GM12878 (cell line): ENCODE results near the gene DCLRE1B. TPM values are rescaled to one million over a fixed set of nuclear protein-coding genes. Genes with fewer than 3 reads are reported as not detected.

Experiments
- ATAC-seq: fragments of 200-7000 bp; cut with Tn5 transposase; 3 replicates; pipeline ENCODE4 v1.9.1; 2020; ENCODE audit warnings: mild to moderate bottlenecking, moderate library complexity
- BruUV-seq: library from RNA; stranded (reverse); fragments of 400-500 nt; replicated peaks from 2 replicates; lab custom pipeline; 2021; lab: Mats Ljungman, UMichigan
- CTCF ChIA-PET: fragments of 300-600 bp; sonication (Branson Sonifier 250); formaldehyde crosslinking; extraction: SDS; loops from one replicate; lab custom pipeline; 2021; ENCODE audit warnings: inconsistent platforms; lab: Yijun Ruan, JAX
- POLR2A ChIA-PET: fragments of 350-600 bp; formaldehyde crosslinking; extraction: SDS; loops from one replicate; lab custom pipeline; 2021; ENCODE audit warnings: inconsistent platforms; lab: Charles Lee
- RAD21 ChIA-PET: fragments of 300-600 bp; sonication (Branson Sonifier 250); formaldehyde crosslinking; loops from one replicate; lab custom pipeline; 2023; ENCODE audit warnings: antibody characterized with exemption; ENCODE audit not compliant: unreplicated experiment; lab: Charles Lee
- SMC1A ChIA-PET: fragments of 300-600 bp; sonication (Branson Sonifier 250); formaldehyde crosslinking; loops from one replicate; lab custom pipeline; 2023; ENCODE audit not compliant: unreplicated experiment, uncharacterized antibody; lab: Charles Lee
- DNase-seq: peaks from one replicate; pipeline ENCODE4 v3.0.0-alpha.2; 2011; ENCODE audit warnings: low read depth, low spot score
- FAIRE-seq: peaks from 3 replicates; lab custom pipeline; 2011; peaks lifted over from hg19 to GRCh38; lab: Jason Lieb, UNC
- H2AFZ ChIP-seq: 2 replicates; pipeline ENCODE4 v1.6.0; 2011; ENCODE audit warnings: low read depth, low read length, control low read depth; ENCODE audit not compliant: control insufficient read depth
- H3K27ac ChIP-seq: 2 replicates; pipeline ENCODE4 v1.5.1; 2011; ENCODE audit warnings: control low read depth; ENCODE audit not compliant: control insufficient read depth, insufficient read depth
- H3K27me3 ChIP-seq, 2 experiments: replicated peaks in 1 of 2; 2 replicates each; pipeline versions ENCODE4 v1.6.0 to v1.6.1; 2011; ENCODE audit warnings: low read length in 1 of 2; ENCODE audit not compliant: control insufficient read depth in 2 of 2, insufficient read depth in 2 of 2
- H3K36me3 ChIP-seq, 2 experiments: 2 replicates each; pipeline ENCODE4 v1.5.1; 2011; ENCODE audit warnings: low read length in 1 of 2; ENCODE audit not compliant: control insufficient read depth in 2 of 2, insufficient read depth in 2 of 2
- H3K4me1 ChIP-seq: 2 replicates; pipeline ENCODE4 v1.6.1; 2011; ENCODE audit warnings: mild to moderate bottlenecking, low read length, moderate library complexity, mixed read lengths; ENCODE audit not compliant: control insufficient read depth, insufficient read depth
- H3K4me2 ChIP-seq: 2 replicates; pipeline ENCODE4 v1.6.0; 2011; ENCODE audit warnings: control low read depth; ENCODE audit not compliant: control insufficient read depth, insufficient read depth
- H3K4me3 ChIP-seq: fragments of 200-600 bp; sonication (generic); 2 replicates; pipeline ENCODE4 v1.5.1; 2016
- H3K79me2 ChIP-seq: 2 replicates; pipeline ENCODE4 v1.6.0; 2011; ENCODE audit warnings: low read length; ENCODE audit not compliant: control insufficient read depth, insufficient read depth
- H3K9ac ChIP-seq: 2 replicates; pipeline ENCODE4 v1.8.0; 2011; ENCODE audit warnings: low read length, control low read depth, mixed read lengths; ENCODE audit not compliant: control insufficient read depth, insufficient read depth
- H3K9me3 ChIP-seq: replicated peaks from 3 replicates; pipeline ENCODE4 v1.5.1; 2011; ENCODE audit warnings: mild to moderate bottlenecking, low read length; ENCODE audit not compliant: control insufficient read depth, insufficient read depth
- H4K20me1 ChIP-seq: 2 replicates; pipeline ENCODE4 v1.6.0; 2011; ENCODE audit not compliant: control insufficient read depth, insufficient read depth
- ETV6 ChIP-seq, 2 experiments: fragments of 450-650 bp in 1 of 2; IDR thresholded peaks in 1 of 2; conservative IDR thresholded peaks in 1 of 2; 2 replicates each; pipeline ENCODE4 v1.6.1; 2014; ENCODE audit warnings: antibody characterized with exemption in 1 of 2, borderline replicate concordance in 1 of 2, low read depth in 1 of 2, mild to moderate bottlenecking in 1 of 2, moderate library complexity in 1 of 2
- IRF4 ChIP-seq: IDR thresholded peaks from 2 replicates; pipeline ENCODE4 v1.6.1; 2011; ENCODE audit warnings: low read depth, low read length
- JUND ChIP-seq: IDR thresholded peaks from 2 replicates; pipeline ENCODE4 v1.6.1; 2012; ENCODE audit warnings: low read depth, mild to moderate bottlenecking, low read length, improper control_type of control experiment, moderate library complexity
- NFYB ChIP-seq: IDR thresholded peaks from 2 replicates; pipeline ENCODE4 v1.6.1; 2011; ENCODE audit warnings: low read depth, mild to moderate bottlenecking, low read length, improper control_type of control experiment, moderate library complexity; ENCODE audit not compliant: insufficient read depth
- POLR2A ChIP-seq: IDR thresholded peaks from 2 replicates; pipeline ENCODE4 v1.6.1; 2011; ENCODE audit warnings: low read depth, mild to moderate bottlenecking, low read length
- WGBS: methylation state at CpG from one replicate; pipeline ENCODE4 v1.1.6; 2016; ENCODE audit warnings: low lambda C conversion rate; ENCODE audit not compliant: insufficient replicate concordance, insufficient coverage; ENCODE audit errors: missing lambda C conversion rate; 5-methylcytosine and 5-hydroxymethylcytosine counted together
- in situ Hi-C: fragments of 300-500 bp; cut with MboI; formaldehyde crosslinking; loops from 9 replicates; pipeline ENCODE4 v1.14.3; 2018; ENCODE audit warnings: mixed read lengths
- intact Hi-C: fragments of 100-400 bp; cut with micrococcal nuclease; formaldehyde crosslinking; loops from one replicate; pipeline ENCODE4 v1.14.2; 2022; ENCODE audit not compliant: unreplicated experiment
- polyA plus RNA-seq, 11 experiments: library from polyadenylated mRNA; depleted of rRNA in 4 of 11; unstranded in 6 of 11; stranded (reverse) in 5 of 11; fragments of >200 nt; fragmentation: Nextera tagmentation in 4 of 11; fragmentation: Illumina TruSeq in 1 of 11; extraction: Ambion mirVana in 4 of 11; extraction: Trizol in 1 of 11; gene quantifications; 1 replicate in 1 of 11; 2 replicates in 10 of 11; pipeline versions ENCODE4 v1.2.1 to v1.2.3, GENCODE V29; 2011 to 2016; ENCODE audit warnings: inconsistent platforms in 2 of 11, missing spikeins in 2 of 11, low read depth in 1 of 11
- total RNA-seq, 4 experiments: library from RNA; depleted of rRNA in 3 of 4; stranded (reverse); fragments of >200 nt in 3 of 4; fragmentation: Illumina TruSeq in 1 of 4; extraction: Trizol in 1 of 4; gene quantifications; 2 replicates each; pipeline versions ENCODE4 v1.2.1 to v1.2.3, GENCODE V29; 2013 to 2021
- TF ChIP-seq, protein P1 (sequence below): IDR thresholded peaks from 2 replicates; pipeline ENCODE4 v1.6.1; 2012; ENCODE audit warnings: low read depth, low read length, improper control_type of control experiment
- TF ChIP-seq, protein P2 (sequence below): fragments of 450-650 bp; IDR thresholded peaks from 2 replicates; pipeline ENCODE4 v1.6.1; 2017; ENCODE audit warnings: mild to moderate bottlenecking, low read depth, inconsistent platforms; ENCODE audit not compliant: poor library complexity, severe bottlenecking
- TF ChIP-seq, protein P3 (sequence below): fragments of 450-650 bp; formaldehyde crosslinking; IDR thresholded peaks from 2 replicates; pipeline ENCODE4 v1.5.0; 2022; ENCODE audit warnings: mild to moderate bottlenecking, missing genetic modification characterization

The DCLRE1B gene
- total and polyA plus RNA-seq, 10 of the 15 experiments (the other 5 are each of a cell fraction or from before 2014, with no cell fraction given), result 5.4 to 18.3 (median 13.4) TPM

DNA sequence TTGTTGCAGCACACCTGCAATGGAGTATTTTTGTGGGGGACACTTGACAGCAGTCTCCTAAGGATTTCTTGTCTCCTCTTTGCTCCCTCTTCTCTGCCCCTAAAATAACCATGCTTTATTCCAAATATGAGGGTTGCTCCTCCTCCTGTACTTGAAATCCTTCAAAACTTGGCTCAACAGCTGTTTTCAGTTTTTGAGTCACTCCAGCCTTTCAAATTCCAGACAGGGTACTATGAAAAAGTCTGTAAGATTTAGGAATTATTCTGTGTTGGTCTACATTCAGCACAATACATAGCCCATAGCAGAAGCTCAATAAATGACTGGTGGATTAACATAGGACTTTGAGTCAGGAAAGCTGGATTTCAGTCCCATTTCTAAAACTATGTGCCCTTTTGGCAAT, 6.0 kb upstream of the DCLRE1B start:
- peaks cover 16% of the 10 kb centered on the region for H3K79me2 ChIP-seq
- intact Hi-C loops, result no loop called here
- ATAC-seq, result no peak
- BruUV-seq, result no TSS peak
- FAIRE-seq, result no peak
- H3K4me2 ChIP-seq, result no peak overlapping the region
- RAD21 ChIA-PET, result interaction anchor here (1.5 to 4.6 kb wide), 2 partner anchors 40 to 63 kb away, joined by 4 to 19 read pairs; no protein-coding TSS in a partner anchor
- H3K9ac ChIP-seq, result no peak overlapping the region
- no peaks in the 10 kb centered on the region for H4K20me1 ChIP-seq
- no peaks in the 10 kb centered on the region for H3K27me3 ChIP-seq
- no peaks in the 10 kb centered on the region for H3K4me1 ChIP-seq
- DNase-seq, result no peak
- H3K9me3 ChIP-seq, result no peaks in the 10 kb centered on the region
- peaks cover 6 to 12% of the 10 kb centered on the region in 2 experiments; a peak in 3 of 4 replicates for H3K36me3 ChIP-seq
- no peak overlapping the region for H3K27ac ChIP-seq
- POLR2A ChIA-PET, result interaction anchor here (0.7 kb wide), 1 partner anchor 29 kb away, joined by 3 read pairs; no protein-coding TSS in a partner anchor
- H2AFZ ChIP-seq, result no peak overlapping the region
- no peak for TF ChIP-seq IRF4
- TF ChIP-seq, protein P1, sequence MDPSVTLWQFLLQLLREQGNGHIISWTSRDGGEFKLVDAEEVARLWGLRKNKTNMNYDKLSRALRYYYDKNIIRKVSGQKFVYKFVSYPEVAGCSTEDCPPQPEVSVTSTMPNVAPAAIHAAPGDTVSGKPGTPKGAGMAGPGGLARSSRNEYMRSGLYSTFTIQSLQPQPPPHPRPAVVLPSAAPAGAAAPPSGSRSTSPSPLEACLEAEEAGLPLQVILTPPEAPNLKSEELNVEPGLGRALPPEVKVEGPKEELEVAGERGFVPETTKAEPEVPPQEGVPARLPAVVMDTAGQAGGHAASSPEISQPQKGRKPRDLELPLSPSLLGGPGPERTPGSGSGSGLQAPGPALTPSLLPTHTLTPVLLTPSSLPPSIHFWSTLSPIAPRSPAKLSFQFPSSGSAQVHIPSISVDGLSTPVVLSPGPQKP, result no peak
- TF ChIP-seq, all 136 proteins: peak for 0
- no peak overlapping the region for H3K4me3 ChIP-seq
- ChIA-PET SMC1A (interaction anchor here (1.0 to 7.9 kb wide), 9 partner anchors 9 to 42 kb away, joined by 3 to 205 read pairs (median 5); partner anchors contain the start of gene BCL2L15), CTCF (interaction anchor here (1.1 to 2.2 kb wide), 3 partner anchors 10 to 63 kb away, joined by 4 to 12 read pairs (median 5); no protein-coding TSS in a partner anchor)
- in situ Hi-C loops, result no loop called here

DNA sequence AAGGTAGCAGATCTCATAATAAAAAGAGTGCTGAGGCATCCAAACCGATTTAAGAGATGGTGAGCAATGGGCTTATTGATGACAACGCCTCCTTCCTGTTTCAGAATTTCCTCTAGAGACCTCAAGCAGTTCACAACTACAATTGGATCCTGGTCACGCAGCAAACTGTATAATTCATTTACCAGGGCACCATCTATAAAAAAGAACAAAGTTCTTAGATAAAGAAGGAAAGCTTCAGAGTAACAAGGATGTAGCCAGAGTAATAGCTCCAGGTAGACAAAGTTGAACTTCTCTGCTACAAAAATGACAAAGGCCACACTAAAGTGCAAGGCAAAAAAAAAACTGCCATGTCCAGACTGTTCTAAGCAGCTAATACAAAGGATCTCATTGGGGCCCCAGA, 3.9 kb upstream of the DCLRE1B start:
- intact Hi-C loops (loop anchor here (10.0 kb wide), 1 partner anchor 146 kb away; the partner anchor contains the start of gene PHTF1), in situ Hi-C loops (loop anchor here (5.0 kb wide), 1 partner anchor 64 kb away; no protein-coding TSS in a partner anchor)
- Histone ChIP-seq H3K4me2 (no peak overlapping the region), H3K27ac (no peak overlapping the region), H3K27me3 (no peaks in the 10 kb centered on the region), H3K79me2 (peaks cover 31% of the 10 kb centered on the region), H3K4me3 (no peak overlapping the region), H3K9ac (no peak overlapping the region), H3K9me3 (no peaks in the 10 kb centered on the region), H3K36me3 (peaks cover 3 to 12% of the 10 kb centered on the region in 2 experiments; a peak in 2 of 4 replicates), H2AFZ (no peak overlapping the region), H3K4me1 (no peaks in the 10 kb centered on the region), H4K20me1 (no peaks in the 10 kb centered on the region)
- ChIA-PET SMC1A (interaction anchor here (0.9 to 7.9 kb wide), 8 partner anchors 12 to 84 kb away, joined by 3 to 205 read pairs (median 18); partner anchors contain the start of genes BCL2L15 and HIPK1), POLR2A (interaction anchor here (0.6 to 3.0 kb wide), 4 partner anchors 9 to 32 kb away, joined by 4 to 16 read pairs (median 5); no protein-coding TSS in a partner anchor), RAD21 (interaction anchor here (1.1 to 4.6 kb wide), 6 partner anchors 22 to 42 kb away, joined by 3 to 19 read pairs (median 4); no protein-coding TSS in a partner anchor), CTCF (interaction anchor here (0.8 to 7.7 kb wide), 7 partner anchors 14 to 67 kb away, joined by 4 to 79 read pairs (median 44); partner anchors contain the start of genes BCL2L15 and HIPK1)
- ATAC-seq, result no peak
- 57% methylated on average over 3 of the region's 3 CpGs for whole genome bisulfite sequencing
- no peak for FAIRE-seq
- DNase-seq, result no peak
- BruUV-seq, result no TSS peak
- no peak for TF ChIP-seq ETV6 (conservative IDR thresholded peaks at IDR 0.05 in 1 of 2, IDR thresholded peaks at IDR 0.05 in 1 of 2; ENCODE audit: borderline replicate concordance in 1 of 2, low read depth in 1 of 2)
- no peak for TF ChIP-seq POLR2A
- TF ChIP-seq NFYB, result no peak
- TF ChIP-seq, protein P2, sequence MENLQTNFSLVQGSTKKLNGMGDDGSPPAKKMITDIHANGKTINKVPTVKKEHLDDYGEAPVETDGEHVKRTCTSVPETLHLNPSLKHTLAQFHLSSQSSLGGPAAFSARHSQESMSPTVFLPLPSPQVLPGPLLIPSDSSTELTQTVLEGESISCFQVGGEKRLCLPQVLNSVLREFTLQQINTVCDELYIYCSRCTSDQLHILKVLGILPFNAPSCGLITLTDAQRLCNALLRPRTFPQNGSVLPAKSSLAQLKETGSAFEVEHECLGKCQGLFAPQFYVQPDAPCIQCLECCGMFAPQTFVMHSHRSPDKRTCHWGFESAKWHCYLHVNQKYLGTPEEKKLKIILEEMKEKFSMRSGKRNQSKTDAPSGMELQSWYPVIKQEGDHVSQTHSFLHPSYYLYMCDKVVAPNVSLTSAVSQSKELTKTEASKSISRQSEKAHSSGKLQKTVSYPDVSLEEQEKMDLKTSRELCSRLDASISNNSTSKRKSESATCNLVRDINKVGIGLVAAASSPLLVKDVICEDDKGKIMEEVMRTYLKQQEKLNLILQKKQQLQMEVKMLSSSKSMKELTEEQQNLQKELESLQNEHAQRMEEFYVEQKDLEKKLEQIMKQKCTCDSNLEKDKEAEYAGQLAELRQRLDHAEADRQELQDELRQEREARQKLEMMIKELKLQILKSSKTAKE, result no peak
- TF ChIP-seq JUND, result no peak
- TF ChIP-seq, protein P3, sequence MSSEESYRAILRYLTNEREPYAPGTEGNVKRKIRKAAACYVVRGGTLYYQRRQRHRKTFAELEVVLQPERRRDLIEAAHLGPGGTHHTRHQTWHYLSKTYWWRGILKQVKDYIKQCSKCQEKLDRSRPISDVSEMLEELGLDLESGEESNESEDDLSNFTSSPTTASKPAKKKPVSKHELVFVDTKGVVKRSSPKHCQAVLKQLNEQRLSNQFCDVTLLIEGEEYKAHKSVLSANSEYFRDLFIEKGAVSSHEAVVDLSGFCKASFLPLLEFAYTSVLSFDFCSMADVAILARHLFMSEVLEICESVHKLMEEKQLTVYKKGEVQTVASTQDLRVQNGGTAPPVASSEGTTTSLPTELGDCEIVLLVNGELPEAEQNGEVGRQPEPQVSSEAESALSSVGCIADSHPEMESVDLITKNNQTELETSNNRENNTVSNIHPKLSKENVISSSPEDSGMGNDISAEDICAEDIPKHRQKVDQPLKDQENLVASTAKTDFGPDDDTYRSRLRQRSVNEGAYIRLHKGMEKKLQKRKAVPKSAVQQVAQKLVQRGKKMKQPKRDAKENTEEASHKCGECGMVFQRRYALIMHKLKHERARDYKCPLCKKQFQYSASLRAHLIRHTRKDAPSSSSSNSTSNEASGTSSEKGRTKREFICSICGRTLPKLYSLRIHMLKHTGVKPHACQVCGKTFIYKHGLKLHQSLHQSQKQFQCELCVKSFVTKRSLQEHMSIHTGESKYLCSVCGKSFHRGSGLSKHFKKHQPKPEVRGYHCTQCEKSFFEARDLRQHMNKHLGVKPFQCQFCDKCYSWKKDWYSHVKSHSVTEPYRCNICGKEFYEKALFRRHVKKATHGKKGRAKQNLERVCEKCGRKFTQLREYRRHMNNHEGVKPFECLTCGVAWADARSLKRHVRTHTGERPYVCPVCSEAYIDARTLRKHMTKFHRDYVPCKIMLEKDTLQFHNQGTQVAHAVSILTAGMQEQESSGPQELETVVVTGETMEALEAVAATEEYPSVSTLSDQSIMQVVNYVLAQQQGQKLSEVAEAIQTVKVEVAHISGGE (CRISPR knock-in tag), result no peak
